ENCODE measurements around the gene DNMT3L. TPM values are rescaled to one million over a fixed set of nuclear protein-coding genes. Genes with fewer than 3 reads are reported as not detected.

Gene DNMT3L
- total and polyA plus RNA-seq, 2 experiments from 2014 or later, result 0.27 TPM; not detected in 1

DNA sequence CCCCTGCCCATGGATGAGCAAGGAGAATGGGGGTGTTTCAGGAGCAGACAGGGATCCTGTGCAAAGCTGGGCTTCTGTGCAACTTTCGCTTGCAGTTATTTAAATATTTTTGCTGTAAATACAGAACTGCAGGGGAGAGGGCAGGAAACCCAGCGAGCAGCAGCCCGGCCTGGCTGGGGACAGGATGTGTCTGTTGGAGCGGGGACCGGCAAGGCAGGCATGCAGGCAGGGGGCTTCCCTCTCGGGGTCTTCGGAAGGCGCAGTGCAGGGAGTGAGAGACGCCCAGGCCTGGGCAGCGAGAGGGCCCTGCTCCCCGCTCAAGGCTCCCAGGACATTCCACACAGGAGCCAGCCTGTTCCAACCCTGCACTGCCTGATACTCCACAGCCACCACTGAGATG is 22.3 kb upstream of the DNMT3L start:
- Histone ChIP-seq H3K4me2 (no peak overlapping the region), H2AFZ (0 out of 2 replicates have a peak overlapping the region, but pooled peaks have one; percentile 23), H3K27ac (ENCODE audit: low read depth) (no peak overlapping the region), H4K20me1 (replicated peaks; ENCODE audit: insufficient read depth) (no peaks in the 10 kb centered on the region), H3K9me2 (ENCODE audit: insufficient read depth) (no peaks in the 10 kb centered on the region), H3K4me1 (ENCODE audit: insufficient read depth) (peaks cover 5% of the 10 kb centered on the region), H3K27me3 (ENCODE audit: insufficient read depth) (peaks cover 11% of the 10 kb centered on the region; the same call in 1 of the 2 replicates), H3K79me2 (replicated peaks; ENCODE audit: insufficient read depth) (no peaks in the 10 kb centered on the region), H3K36me3 (ENCODE audit: insufficient read depth) (no peaks in the 10 kb centered on the region), H3F3A (replicated peaks; ENCODE audit: low read depth) (no peaks in the 10 kb centered on the region), H3K4me3 (no peak overlapping the region)
- no peaks in the 10 kb centered on the region for H3K9me3 Mint-ChIP-seq
- no peak for ATAC-seq
- DNase-seq (ENCODE audit: low spot score), result no peak
- peaks cover 16% of the 10 kb centered on the region for H3K4me1 Mint-ChIP-seq
- TF ChIP-seq, protein P1, sequence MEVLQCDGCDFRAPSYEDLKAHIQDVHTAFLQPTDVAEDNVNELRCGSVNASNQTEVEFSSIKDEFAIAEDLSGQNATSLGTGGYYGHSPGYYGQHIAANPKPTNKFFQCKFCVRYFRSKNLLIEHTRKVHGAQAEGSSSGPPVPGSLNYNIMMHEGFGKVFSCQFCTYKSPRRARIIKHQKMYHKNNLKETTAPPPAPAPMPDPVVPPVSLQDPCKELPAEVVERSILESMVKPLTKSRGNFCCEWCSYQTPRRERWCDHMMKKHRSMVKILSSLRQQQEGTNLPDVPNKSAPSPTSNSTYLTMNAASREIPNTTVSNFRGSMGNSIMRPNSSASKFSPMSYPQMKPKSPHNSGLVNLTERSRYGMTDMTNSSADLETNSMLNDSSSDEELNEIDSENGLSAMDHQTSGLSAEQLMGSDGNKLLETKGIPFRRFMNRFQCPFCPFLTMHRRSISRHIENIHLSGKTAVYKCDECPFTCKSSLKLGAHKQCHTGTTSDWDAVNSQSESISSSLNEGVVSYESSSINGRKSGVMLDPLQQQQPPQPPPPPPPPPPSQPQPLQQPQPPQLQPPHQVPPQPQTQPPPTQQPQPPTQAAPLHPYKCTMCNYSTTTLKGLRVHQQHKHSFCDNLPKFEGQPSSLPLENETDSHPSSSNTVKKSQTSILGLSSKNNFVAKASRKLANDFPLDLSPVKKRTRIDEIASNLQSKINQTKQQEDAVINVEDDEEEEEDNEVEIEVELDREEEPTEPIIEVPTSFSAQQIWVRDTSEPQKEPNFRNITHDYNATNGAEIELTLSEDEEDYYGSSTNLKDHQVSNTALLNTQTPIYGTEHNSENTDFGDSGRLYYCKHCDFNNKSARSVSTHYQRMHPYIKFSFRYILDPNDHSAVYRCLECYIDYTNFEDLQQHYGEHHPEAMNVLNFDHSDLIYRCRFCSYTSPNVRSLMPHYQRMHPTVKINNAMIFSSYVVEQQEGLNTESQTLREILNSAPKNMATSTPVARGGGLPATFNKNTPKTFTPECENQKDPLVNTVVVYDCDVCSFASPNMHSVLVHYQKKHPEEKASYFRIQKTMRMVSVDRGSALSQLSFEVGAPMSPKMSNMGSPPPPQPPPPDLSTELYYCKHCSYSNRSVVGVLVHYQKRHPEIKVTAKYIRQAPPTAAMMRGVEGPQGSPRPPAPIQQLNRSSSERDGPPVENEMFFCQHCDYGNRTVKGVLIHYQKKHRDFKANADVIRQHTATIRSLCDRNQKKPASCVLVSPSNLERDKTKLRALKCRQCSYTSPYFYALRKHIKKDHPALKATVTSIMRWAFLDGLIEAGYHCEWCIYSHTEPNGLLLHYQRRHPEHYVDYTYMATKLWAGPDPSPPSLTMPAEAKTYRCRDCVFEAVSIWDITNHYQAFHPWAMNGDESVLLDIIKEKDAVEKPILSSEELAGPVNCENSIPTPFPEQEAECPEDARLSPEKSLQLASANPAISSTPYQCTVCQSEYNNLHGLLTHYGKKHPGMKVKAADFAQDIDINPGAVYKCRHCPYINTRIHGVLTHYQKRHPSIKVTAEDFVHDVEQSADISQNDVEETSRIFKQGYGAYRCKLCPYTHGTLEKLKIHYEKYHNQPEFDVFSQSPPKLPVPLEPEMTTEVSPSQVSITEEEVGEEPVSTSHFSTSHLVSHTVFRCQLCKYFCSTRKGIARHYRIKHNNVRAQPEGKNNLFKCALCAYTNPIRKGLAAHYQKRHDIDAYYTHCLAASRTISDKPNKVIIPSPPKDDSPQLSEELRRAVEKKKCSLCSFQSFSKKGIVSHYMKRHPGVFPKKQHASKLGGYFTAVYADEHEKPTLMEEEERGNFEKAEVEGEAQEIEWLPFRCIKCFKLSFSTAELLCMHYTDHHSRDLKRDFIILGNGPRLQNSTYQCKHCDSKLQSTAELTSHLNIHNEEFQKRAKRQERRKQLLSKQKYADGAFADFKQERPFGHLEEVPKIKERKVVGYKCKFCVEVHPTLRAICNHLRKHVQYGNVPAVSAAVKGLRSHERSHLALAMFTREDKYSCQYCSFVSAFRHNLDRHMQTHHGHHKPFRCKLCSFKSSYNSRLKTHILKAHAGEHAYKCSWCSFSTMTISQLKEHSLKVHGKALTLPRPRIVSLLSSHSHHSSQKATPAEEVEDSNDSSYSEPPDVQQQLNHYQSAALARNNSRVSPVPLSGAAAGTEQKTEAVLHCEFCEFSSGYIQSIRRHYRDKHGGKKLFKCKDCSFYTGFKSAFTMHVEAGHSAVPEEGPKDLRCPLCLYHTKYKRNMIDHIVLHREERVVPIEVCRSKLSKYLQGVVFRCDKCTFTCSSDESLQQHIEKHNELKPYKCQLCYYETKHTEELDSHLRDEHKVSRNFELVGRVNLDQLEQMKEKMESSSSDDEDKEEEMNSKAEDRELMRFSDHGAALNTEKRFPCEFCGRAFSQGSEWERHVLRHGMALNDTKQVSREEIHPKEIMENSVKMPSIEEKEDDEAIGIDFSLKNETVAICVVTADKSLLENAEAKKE (CRISPR knock-in tag; IDR thresholded peaks at IDR 0.05), result no peak
- no peak for TF ChIP-seq EZH2 (IDR thresholded peaks at IDR 0.05; ENCODE audit: low read depth, unreplicated experiment)
- TF ChIP-seq CREB1 (CRISPR knock-in tag; IDR thresholded peaks at IDR 0.05; ENCODE audit: low read depth), result no peak
- no peak for TF ChIP-seq STAT1 (IDR thresholded peaks at IDR 0.05; ENCODE audit: unreplicated experiment)
- TF ChIP-seq, protein P2, sequence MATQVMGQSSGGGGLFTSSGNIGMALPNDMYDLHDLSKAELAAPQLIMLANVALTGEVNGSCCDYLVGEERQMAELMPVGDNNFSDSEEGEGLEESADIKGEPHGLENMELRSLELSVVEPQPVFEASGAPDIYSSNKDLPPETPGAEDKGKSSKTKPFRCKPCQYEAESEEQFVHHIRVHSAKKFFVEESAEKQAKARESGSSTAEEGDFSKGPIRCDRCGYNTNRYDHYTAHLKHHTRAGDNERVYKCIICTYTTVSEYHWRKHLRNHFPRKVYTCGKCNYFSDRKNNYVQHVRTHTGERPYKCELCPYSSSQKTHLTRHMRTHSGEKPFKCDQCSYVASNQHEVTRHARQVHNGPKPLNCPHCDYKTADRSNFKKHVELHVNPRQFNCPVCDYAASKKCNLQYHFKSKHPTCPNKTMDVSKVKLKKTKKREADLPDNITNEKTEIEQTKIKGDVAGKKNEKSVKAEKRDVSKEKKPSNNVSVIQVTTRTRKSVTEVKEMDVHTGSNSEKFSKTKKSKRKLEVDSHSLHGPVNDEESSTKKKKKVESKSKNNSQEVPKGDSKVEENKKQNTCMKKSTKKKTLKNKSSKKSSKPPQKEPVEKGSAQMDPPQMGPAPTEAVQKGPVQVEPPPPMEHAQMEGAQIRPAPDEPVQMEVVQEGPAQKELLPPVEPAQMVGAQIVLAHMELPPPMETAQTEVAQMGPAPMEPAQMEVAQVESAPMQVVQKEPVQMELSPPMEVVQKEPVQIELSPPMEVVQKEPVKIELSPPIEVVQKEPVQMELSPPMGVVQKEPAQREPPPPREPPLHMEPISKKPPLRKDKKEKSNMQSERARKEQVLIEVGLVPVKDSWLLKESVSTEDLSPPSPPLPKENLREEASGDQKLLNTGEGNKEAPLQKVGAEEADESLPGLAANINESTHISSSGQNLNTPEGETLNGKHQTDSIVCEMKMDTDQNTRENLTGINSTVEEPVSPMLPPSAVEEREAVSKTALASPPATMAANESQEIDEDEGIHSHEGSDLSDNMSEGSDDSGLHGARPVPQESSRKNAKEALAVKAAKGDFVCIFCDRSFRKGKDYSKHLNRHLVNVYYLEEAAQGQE (IDR thresholded peaks at IDR 0.05; ENCODE audit: unreplicated experiment), result no peak
- TF ChIP-seq NANOG (IDR thresholded peaks at IDR 0.05; ENCODE audit: borderline replicate concordance), result no peak
- no peak for TF ChIP-seq ZNF331 (CRISPR knock-in tag; IDR thresholded peaks at IDR 0.05; ENCODE audit: low read depth)
- TF ChIP-seq JUNB (IDR thresholded peaks at IDR 0.05; ENCODE audit: unreplicated experiment), result no peak
- no peak for TF ChIP-seq ZNF114 (CRISPR knock-in tag; IDR thresholded peaks at IDR 0.05)
- no peak for TF ChIP-seq POLR2AphosphoS5 (IDR thresholded peaks at IDR 0.05; ENCODE audit: low read depth)
- TF ChIP-seq, protein P3, sequence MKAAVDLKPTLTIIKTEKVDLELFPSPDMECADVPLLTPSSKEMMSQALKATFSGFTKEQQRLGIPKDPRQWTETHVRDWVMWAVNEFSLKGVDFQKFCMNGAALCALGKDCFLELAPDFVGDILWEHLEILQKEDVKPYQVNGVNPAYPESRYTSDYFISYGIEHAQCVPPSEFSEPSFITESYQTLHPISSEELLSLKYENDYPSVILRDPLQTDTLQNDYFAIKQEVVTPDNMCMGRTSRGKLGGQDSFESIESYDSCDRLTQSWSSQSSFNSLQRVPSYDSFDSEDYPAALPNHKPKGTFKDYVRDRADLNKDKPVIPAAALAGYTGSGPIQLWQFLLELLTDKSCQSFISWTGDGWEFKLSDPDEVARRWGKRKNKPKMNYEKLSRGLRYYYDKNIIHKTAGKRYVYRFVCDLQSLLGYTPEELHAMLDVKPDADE (IDR thresholded peaks at IDR 0.05), result no peak
- no peak for TF ChIP-seq EZH2phosphoT487 (IDR thresholded peaks at IDR 0.05; ENCODE audit: unreplicated experiment)
- TF ChIP-seq, protein P4, sequence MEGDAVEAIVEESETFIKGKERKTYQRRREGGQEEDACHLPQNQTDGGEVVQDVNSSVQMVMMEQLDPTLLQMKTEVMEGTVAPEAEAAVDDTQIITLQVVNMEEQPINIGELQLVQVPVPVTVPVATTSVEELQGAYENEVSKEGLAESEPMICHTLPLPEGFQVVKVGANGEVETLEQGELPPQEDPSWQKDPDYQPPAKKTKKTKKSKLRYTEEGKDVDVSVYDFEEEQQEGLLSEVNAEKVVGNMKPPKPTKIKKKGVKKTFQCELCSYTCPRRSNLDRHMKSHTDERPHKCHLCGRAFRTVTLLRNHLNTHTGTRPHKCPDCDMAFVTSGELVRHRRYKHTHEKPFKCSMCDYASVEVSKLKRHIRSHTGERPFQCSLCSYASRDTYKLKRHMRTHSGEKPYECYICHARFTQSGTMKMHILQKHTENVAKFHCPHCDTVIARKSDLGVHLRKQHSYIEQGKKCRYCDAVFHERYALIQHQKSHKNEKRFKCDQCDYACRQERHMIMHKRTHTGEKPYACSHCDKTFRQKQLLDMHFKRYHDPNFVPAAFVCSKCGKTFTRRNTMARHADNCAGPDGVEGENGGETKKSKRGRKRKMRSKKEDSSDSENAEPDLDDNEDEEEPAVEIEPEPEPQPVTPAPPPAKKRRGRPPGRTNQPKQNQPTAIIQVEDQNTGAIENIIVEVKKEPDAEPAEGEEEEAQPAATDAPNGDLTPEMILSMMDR (conservative IDR thresholded peaks at IDR 0.05; ENCODE audit: low read depth in 2 of 2), result no peak
- H3K4me3 Mint-ChIP-seq, result no peak overlapping the region
- H3K27ac Mint-ChIP-seq, result no peak overlapping the region
- no peaks in the 10 kb centered on the region for H3K36me3 Mint-ChIP-seq (ENCODE audit: low read depth)
- peaks cover 11% of the 10 kb centered on the region for H3K27me3 Mint-ChIP-seq (ENCODE audit: insufficient read depth, low read depth, poor library complexity)

All from GM23338 (cell line).